Lower leg skin (tissue), 4 donors: ENCODE data around the gene CC2D2A. TPM values are rescaled to one million over a fixed set of nuclear protein-coding genes. Genes with fewer than 3 reads are reported as not detected.

Experiments
- DNase-seq, 2 donors: peaks; one replicate each; pipeline ENCODE4 v3.0.0-alpha.2; 2019; ENCODE audit warnings: low spot score in 2 of 2
- H3K4me3 ChIP-seq: fragments of 200-600 bp; sonication (generic); 2 replicates; pipeline ENCODE4 v1.5.1; 2017; ENCODE audit warnings: mild to moderate bottlenecking, low read depth; ENCODE audit not compliant: poor library complexity, severe bottlenecking
- CTCF ChIP-seq, 3 donors: fragments of 450-650 bp; IDR thresholded peaks; one replicate each; pipeline ENCODE4 v1.5.1; 2016; ENCODE audit warnings: antibody characterized with exemption in 3 of 3, mild to moderate bottlenecking in 3 of 3, moderate library complexity in 2 of 3
- POLR2A ChIP-seq, 2 donors: fragments of 450-650 bp; IDR thresholded peaks; one replicate each; pipeline ENCODE4 v1.6.1; 2016 to 2017; ENCODE audit warnings: antibody characterized with exemption in 2 of 2, mild to moderate bottlenecking in 1 of 2, moderate library complexity in 1 of 2
- WGBS, 2 donors: methylation state at CpG; one replicate each; pipeline ENCODE4 v1.1.5; 2018; 5-methylcytosine and 5-hydroxymethylcytosine counted together
- intact Hi-C: fragments of 100-400 bp; cut with DNase I; formaldehyde crosslinking; loops from one replicate; pipeline ENCODE4 v1.15.0; 2023; ENCODE audit warnings: low total_unique reads
- total RNA-seq, 4 donors: library from RNA; depleted of rRNA; stranded (reverse); fragments of >200 nt; gene quantifications; one replicate each; pipeline ENCODE4 v1.1.0, GENCODE V29; 2016

The CC2D2A gene
- total RNA-seq, 4 donors from 2014 or later, result 2.1 to 6.3 (median 3.3) TPM

DNA sequence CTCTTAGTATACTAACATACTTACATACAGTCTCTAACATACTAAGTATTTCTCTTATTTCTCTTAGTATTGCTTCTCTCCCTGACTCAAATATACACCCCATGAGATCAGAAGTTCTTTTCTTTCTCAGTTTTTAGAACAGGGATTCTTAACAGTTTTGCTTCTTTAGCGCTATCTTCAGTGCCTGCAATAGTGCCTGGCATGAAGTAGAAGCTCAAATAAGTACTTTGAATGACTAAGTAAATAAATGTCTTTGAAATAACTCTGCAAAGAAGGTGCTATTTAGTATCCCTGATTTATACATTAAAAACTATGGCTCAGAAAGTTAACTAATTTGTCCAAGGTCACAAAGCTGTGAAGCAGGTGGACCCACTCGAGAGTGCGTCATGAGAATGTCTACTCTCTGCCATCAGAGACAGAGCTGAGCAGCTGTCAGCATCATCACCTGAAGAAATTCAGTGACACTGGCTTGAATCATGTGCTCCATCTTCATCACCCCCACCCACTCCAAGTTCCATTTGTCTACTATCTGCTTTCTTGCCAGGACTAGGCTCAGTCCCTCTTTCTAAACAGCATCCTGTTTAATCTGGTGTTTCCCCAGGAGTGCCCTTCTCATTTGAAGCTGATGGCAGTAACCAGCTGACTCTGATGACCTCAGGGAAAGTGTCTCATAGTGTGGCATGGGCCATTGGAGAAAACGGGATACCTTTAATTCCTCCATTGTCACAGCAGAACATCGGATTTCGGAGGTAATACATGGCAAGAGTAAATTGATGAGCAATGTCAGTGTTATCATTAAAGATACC, 83.1 kb downstream of the CC2D2A start:
- H3K4me3 ChIP-seq, result no peak overlapping the region
- no peak for DNase-seq
- TF ChIP-seq POLR2A (IDR thresholded peaks at IDR 0.05) (no peak), CTCF (IDR thresholded peaks at IDR 0.05) (no peak)
- intact Hi-C loops, result no loop called here
- whole genome bisulfite sequencing, 2 donors, result 91 to 92% methylated on average over 6 of the region's 6 CpGs

DNA sequence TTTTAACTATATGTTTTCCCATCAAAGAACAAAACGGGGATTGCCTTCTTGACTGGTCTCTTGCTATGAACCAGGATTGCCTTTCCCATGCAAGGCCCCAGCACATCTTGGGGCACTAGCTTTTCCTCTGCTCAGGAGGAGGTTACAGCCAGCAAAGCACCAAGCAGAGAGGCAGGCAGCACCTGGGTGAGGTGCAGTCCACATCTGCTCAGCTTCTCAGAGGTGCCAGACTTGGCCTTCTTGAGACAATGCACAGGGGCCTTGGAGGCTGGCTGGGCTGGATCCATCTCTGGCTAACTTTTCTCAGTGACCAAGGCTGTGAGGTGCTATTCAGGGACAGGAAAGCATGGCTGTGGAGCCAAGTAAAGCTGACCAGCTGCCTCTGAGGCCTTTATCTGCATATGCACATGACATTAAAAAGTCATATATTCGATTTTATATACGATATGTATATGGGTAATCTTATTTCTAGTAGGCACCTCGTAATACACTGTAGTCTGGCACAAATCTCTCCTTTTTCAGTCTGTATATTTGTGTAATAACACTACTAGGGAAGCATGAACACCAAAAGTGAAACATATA, 86.9 kb downstream of the CC2D2A start:
- no peak for TF ChIP-seq CTCF (IDR thresholded peaks at IDR 0.05)
- no peak for TF ChIP-seq POLR2A (IDR thresholded peaks at IDR 0.05)
- H3K4me3 ChIP-seq, result no peak overlapping the region
- 94 to 96% methylated on average over 4 of the region's 4 CpGs for WGBS, 2 donors
- DNase-seq, result no peak
- intact Hi-C loops, result no loop called here

DNA sequence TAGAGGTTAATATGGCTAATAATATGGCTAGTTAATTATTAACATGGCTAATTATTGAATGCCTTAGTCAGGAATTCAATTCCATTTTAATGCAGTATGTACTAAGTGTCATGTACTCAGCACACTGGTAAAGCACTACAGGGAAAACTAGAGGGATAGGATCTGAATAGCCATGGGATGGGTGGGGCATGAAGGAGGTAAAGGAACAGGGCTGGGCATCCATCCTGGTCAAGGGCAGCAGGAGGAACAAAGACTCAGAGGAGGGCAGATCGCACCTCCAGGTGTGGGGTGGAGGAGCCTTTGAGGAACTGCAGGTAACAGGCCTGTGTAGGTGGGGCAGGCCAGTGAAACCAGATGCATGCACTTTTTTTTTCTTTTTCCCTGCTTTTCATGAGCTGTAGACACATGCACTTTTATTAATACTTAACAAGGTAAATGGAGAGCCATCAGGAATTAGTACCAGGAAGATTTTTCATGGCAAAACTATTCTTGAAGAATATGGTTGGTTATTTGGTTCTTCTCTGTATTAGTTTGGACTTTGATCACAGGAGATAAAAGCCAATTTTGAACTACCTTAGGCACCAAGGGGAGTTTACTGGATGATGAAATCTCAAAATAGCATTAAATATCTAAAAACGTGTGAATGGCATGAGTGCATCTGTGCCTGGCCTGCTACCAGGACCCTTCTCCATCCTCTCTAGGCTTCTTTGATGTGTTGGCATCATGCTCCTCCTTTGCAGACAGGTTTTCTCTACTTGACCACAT, 88.3 kb downstream of the CC2D2A start:
- DNase-seq, result no peak
- no peak overlapping the region for H3K4me3 ChIP-seq
- intact Hi-C loops, result no loop called here
- TF ChIP-seq POLR2A (IDR thresholded peaks at IDR 0.05) (no peak), CTCF (IDR thresholded peaks at IDR 0.05) (no peak)
- 79 to 80% methylated on average over 2 of the region's 2 CpGs for WGBS, 2 donors

DNA sequence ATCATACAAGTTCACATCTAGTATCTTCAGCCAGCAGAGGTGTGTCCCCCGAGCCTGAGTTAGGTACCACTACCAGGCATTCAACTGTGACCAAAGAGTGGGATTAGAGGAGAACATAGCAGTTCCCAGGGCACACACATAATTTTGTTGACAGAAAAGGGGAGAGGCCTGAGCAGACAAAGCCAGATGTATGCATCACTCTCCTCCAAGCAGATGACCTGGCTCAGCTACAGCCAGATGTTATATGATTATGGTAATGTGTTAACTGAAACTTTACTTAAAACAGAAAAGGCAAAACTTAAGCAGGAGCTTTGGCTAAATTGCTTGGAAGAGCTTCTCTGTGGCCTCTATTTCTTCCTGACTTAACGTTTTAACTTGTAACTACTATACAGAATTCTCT, 88.9 kb downstream of the CC2D2A start:
- H3K4me3 ChIP-seq, result no peak overlapping the region
- DNase-seq, result no peak
- TF ChIP-seq POLR2A (IDR thresholded peaks at IDR 0.05), result no peak
- TF ChIP-seq CTCF (IDR thresholded peaks at IDR 0.05), result no peak
- 83 to 88% methylated on average over 2 of the region's 2 CpGs for WGBS, 2 donors
- intact Hi-C loops, result no loop called here

DNA sequence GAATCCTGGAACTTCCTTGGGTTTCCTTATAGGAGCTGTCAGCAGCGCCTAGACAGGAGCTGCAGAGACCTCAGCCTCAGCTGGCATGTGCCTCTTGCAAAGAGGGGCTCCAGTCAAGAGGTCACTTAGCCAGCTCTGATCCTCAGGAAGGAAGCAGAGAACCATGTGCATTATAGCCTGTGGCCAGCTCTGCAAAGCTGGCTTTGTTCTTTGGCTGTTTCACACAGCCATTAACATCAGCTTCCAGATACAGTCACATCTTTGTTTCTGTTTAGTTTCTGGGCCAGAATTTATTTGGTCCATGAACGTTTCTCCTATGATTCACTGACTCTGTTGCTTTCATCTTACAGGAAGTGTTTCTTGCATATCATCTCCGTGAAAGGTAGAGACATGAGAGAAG, 92.4 kb downstream of the CC2D2A start:
- no peak for DNase-seq
- TF ChIP-seq POLR2A (IDR thresholded peaks at IDR 0.05) (no peak), CTCF (IDR thresholded peaks at IDR 0.05) (no peak)
- intact Hi-C loops, result no loop called here
- no peak overlapping the region for H3K4me3 ChIP-seq
- 55 to 59% methylated on average over 3 of the region's 3 CpGs for WGBS, 2 donors
